Non-pigmented ciliary epithelial cell (primary cell): ENCODE results near the gene C7orf33.
"Not testable (repeated sequence)": the region's sequence is repeated elsewhere in the genome, so short reads cannot be mapped to it uniquely, and the experiment has no call there.

Experiments used
- DNase-seq: peaks from one replicate; pipeline ENCODE4 v3.0.0-alpha.2; 2010; ENCODE audit warnings: low read depth

The C7orf33 gene

DNA sequence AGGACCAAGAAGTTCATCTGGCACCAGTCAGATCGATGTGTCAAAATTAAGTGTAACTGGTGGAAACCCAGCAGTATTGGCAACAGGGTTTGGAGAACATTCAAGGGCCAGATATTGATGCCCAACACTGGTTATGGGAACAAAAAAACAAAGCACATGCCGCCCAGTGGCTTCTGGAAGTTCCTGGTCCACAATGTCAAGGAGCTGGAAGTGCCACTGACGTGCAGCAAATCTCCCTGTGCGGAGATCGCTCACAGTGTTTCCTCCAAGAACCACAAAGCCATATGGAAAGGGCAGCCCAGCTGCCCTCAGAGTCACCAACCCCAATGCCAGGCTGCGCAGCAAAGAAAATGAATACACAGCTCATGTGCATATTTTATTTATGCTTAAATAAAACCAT lies 10.1 kb upstream of the C7orf33 start:
- no peak for DNase-seq

DNA sequence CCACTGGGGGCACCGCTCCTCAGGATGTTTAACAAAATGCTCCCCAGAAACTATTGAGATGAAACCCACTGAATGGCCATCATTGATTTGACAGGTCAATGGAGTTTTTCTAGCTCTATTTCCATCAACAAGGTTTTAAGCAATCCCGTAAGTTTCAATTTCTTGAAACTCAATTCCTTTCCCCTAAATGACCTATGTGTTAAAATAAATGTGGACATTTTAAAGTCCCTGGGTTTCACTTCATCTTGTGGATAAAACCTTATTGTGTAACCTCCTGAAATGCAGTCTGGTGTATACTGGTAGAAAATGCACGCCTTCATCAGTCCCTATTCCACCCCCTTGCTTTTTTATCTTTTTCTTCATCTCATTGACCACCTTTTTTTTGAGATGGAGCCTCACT lies 8.9 kb upstream of the C7orf33 start:
- DNase-seq: no peak

DNA sequence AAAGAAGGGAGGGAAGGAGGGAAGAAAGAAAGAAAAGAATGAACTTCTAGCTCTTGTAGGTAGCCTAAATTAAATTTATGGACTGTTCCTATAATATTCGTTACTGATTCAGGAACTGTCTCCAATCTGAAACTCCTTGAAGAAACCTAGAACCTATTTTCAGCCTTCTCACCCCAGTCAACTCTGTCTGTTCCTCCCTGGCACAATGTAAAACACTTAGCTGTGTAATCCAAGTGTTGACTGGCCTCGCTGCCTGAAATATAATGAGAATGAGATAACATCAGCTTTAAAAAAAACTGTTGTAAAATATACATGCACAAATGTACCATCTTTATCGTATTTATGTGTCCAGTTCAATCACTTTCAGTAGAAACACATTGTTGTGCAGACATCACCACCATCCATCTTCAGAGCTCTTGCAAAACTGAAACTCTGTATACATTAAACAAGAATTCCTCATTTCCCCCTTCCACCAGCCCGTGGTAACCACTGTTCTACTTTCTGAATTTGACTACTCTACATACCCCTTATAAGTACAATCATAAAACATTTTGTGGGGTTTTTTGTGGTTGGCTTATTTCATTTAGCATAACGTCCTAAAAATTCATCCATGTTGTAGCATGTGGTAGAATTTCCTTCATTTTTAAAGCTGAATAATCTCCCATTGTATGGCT lies 6.3 kb upstream of the C7orf33 start:
- no peak for DNase-seq

DNA sequence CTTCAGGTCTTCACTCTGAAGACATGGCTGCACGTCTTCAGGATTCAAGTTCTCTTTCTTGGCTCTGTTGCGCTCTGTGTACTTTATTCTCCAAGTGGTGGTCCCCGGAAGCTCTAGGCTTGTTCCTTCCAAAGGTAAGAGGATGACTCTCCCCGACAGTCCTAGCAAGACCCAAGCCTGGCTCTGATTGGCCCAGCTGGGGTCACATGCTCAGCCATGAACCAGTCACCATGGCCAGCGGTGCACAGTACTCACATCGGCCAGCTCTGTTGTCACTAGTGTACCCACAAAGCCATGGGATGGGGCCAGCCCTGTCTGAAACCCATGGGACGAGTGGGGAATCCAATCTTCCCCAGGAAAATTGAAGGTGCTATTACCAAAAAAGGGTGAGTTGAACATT lies 5.2 kb upstream of the C7orf33 start:
- no peak for DNase-seq

DNA sequence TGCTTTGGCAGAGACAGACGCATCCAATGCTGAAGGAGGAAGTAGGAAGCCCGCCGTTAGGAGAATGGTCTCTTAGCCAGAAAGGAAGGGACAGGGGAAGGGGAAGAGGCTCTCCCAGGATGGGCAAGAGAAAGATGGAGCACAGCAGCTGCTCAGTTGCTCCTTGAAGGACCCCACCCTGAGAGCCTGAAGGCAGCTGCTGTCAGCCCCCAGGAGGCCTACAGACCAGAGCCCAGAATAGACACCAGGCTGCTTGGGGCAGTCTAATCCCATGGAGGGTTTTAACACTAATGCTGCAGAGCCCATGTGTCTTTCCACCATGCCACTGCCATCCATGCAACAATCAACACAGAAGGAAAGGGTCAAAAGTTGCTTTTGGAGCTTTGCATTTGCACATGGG lies 3.5 kb upstream of the C7orf33 start:
- no peak for DNase-seq

DNA sequence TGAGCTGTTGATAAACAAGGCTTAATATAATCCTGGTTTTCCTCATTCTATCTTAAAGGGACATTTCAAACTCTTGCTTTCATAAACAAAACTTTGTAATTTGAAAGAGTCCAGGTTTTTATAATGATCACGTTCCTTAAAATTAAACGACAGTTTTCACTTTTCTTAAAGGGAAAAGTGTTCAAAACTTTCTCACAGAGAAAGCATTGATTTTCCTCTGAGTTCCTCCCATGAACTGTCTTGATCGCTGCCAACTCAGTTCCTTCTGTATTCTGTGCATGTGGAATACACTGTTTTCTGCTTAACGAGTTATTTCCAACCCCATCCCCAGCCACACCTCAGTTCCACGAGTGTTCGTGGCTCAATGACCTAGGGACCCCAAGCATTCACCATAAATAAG lies 2.4 kb upstream of the C7orf33 start:
- no peak for DNase-seq

DNA sequence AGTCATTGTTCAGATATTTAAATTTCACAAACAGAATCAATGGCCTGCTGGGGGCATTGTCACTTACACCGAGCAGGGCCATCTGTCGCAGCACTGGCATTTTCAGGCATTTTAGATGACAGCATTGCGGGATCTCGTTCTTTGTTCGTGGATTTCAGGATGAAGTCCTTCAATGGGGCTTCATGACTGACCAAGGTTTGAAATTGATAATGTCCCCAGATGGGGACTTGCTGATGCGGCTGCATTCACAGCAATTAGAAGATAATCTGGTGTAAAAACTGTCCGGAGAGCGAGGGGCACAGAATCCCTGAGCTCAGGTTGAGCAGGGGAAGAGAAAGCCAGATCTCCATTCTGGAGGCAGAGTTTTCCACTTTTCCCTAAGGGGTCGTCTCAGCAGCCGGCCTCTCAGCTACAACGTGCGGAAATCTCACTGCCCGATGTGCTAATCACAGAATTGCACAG lies 1.9 kb upstream of the C7orf33 start:
- no peak for DNase-seq

DNA sequence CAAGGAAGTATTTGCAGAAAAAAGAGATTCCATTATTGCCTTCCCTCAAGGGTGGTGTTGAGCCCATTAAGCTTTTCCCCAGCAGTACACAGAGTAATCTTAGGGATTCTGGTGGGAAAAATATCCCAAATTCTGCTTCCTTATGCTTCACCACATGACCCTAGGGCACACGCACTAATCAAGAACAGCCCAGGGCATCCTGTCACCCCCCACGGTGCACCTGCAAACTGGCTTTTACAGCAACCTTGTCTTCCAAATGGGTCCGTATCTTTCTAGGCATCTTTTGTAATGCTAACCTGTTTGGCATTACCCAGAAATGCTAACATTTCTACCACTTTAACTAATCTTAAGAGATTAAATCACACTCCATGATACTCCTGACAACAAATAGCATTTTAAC lies 926 bp upstream of the C7orf33 start:
- no peak for DNase-seq

DNA sequence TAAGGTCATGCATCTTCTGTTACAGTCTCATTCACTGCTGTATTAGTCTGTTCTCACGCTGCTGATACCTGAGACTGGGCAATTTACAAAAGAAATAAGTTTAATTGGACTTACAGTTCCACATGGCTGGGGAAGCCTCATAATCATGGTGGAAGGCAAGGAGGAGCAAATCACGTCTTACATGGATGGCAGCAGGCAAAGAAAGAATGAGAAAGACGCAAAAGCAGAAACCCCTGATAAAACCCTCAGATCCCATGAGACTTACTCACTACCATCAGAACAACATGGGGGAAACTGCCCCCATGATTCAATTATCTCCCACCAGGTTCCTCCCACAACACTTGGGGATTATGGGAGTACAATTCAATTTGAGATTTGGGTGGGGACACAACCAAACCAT lies 5.8 kb downstream of the C7orf33 start:
- DNase-seq: not testable (repeated sequence)

DNA sequence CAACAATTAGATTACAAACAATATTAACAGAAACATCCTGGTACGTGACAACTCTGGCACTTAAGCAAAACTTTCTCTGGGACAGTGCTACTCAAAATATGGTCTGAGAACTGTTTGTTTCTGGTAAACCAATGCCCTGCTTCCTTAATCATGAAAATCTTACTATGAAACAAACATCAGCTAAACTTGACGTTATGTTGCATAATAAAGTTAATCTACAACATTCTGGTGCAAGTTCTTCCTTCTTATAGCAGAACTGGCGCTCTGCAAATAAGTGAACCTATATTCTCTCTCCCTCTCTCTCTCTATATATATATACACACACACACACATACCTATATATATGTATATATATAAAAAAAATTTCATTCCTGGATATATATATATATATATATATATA lies 7.8 kb downstream of the C7orf33 start:
- no peak for DNase-seq

DNA sequence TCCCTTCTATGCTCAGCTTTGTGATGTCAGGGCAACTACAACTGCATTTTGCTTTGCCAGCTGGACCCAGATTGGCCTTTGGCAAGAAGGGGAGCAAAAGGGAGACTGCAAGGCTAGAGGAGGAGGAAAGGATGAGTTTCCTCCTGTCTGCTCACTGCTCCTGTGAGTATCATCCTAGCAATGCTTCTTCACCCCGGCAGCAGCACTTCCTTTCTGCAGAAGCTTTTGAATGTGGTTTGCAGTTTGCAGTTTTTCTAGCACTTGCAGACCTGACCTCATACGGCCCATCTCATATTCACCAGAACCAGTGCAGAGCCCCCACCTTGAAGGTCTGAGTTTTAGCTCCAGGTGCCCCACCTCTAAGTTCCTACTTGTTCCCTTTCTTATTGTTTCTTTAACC lies 14.8 kb downstream of the C7orf33 start:
- DNase-seq: no peak

DNA sequence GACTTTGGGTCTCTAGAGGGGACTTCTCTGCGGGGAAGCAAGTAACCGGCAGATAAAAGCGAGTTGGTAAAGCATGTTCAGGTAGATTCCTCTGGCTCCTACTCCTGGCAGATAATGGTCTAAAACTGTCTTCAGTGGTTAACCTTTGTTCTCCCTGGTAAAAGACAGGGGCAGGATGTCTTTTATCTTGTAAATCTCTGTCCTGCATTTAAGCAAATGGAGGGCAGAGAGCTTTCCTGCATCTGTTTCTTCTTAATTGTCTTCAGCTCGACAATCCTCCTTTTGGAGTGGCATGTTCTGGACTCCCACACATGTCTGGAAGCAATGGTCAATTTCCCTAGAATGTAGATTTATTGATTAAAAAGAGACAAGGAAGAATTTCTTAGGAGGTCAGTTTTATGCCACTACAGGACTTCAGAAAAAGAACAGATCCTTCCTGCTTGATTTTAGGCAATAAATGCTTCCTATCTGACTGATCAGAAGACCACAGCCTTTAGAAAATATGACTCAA lies 16.6 kb downstream of the C7orf33 start:
- DNase-seq: no peak

DNA sequence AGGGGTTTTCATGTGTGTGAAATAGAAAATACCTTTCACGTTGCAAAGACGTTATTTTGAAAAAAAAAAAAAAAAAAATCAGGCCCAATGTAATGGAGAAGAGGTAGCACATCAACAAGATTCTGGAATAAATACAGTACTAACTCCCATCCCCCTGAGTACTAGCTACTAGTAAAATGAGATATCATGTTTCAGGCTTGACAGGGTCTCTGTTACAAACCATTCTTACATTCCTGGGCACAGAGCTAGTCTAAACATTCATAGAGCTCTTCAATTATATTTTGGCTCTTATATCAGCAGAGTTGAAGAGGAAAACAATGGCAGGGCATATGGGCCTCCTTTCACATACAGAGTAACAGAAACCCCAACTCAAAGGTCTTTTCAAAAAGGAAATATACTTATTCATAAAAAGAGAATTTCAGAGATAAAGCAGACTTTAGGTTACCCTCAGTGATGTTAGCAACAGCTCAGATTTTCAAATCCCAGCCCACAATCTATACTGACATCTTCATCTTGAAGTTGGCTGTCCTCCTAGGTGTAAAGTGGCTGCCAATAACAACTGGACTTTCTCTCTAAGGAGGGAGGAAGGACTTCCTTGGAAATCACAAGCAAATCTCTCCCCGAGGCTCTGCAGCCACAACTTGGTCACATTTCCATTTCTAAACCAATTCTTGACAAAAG lies 18.6 kb downstream of the C7orf33 start:
- DNase-seq: no peak

DNA sequence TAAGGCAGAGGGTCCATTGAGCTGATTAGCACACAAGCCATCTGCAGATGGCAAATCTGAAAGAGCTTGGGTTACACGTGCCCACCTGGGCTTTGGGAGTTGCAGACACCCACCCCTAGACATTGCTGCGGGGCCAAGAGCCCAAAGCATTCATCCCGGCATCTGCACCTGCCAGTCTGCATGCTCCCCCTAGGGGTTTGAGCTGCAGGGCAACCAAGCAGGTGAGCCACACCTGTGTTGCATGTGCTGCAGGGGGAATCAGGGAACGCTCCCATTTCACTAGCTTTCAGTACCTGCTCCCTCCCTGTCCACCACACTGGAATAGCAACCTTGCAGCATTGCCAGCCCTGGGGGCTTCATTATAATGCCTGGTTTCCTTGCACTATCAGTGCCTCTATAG lies 21.1 kb downstream of the C7orf33 start:
- no peak for DNase-seq

DNA sequence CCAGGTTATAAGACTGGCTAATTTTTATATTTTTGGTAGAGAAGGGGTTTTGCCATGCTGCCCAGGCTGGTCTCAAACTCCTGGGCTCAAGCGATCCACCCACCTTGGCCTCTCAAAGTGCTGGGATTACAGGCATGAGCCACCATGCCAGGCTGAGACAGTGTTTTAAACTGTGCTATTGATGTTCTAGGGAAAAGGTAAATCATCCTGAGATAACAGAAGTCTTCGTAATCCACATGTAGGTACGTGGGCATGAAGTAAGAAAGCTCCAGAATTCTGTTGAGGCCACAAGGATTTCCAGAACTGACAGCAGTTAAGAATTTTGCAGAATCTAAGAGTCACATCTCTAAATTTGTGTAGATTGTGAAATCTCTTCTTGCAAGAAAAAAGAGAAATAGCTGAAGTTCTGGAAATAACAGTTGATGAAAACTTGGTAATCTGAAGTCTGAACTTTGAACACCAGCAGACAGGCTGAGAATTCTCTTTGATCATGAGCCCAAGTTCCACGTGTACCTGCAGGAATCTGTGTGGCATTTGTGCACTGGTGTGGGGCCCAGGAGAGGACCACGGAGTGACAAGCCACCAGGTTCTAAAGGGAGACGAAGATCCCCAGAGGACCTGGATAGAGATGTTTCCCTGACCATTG lies 24.6 kb downstream of the C7orf33 start:
- DNase-seq: no peak

DNA sequence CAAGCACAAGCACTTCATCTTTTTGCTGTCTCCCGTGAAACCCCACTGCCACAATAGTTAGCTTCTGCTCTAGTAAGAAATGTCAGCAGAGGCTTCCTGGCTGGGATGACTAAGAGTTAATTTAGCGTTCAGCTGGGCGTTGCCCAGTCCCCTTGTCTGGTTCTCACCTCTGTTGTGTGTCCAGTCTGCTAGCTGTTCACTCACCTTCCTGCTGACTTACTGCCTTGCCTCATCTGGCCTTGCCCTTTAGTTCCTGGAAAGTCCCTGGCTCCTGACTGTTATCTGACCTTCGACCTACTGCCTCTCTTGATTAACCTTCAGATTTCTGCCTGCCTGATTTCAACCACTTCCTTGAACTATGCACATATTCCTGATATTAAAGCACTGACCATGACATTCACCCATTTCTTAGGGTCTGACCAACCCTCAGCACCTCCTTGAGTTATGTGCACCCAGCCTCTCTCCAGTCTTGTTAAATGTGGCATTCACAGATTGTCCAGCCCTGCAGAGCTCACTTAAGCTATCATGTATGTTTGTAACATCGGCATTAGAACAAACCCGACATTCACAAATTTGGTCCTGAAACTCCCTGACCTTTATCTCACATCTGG lies 30.3 kb downstream of the C7orf33 start:
- DNase-seq: no peak

DNA sequence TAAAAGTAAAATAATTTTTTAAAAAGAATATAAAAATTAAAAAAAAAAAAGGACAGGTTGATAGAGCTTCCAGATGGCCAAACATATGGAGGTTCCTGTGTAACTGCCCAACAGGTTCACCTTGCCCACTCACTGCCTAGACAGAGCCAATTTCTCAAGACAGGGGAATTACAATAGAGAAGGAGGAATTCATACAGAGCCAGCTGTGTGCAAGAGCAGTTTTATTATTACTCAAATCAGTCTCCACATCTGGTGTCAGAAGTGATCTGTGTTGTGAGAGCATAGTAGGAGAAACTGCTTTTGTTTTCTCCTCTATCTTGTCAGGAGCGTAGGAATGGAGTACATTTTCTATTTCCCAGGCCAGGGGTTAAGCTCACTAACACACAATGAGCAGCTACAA lies 31.0 kb downstream of the C7orf33 start:
- no peak for DNase-seq

DNA sequence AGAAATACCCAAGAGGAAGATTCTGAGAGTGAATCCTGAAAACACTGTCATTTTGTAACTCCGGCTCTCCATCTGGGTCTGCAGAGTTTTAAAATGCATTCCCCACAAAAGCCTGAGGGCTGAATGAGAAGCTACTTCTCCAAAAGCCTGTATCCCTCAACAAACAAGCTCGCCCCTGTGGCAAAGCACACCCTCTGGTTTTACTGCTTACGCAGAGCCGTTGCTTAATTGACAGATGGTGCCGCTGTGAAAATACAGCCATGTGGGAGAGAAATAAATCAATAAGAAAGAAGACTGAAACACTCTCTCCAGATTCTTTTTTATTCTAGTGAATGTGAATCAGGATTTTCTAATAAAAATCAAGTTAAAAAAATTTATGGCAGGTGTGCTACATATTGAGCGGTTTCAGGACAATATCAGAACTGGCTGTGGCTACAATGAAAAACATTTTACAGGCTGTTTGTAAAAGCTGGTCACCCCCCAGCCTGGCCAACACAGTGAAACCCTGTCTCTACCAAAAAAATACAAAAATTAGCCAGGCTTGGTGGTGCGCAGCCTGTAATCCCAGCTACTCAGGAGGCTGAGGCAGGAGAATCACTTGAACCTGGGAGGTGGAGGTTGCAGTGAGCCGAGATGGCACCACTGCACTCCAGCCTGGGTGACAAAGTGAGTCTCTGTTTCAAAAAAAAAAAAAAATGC lies 32.5 kb downstream of the C7orf33 start:
- no peak for DNase-seq

DNA sequence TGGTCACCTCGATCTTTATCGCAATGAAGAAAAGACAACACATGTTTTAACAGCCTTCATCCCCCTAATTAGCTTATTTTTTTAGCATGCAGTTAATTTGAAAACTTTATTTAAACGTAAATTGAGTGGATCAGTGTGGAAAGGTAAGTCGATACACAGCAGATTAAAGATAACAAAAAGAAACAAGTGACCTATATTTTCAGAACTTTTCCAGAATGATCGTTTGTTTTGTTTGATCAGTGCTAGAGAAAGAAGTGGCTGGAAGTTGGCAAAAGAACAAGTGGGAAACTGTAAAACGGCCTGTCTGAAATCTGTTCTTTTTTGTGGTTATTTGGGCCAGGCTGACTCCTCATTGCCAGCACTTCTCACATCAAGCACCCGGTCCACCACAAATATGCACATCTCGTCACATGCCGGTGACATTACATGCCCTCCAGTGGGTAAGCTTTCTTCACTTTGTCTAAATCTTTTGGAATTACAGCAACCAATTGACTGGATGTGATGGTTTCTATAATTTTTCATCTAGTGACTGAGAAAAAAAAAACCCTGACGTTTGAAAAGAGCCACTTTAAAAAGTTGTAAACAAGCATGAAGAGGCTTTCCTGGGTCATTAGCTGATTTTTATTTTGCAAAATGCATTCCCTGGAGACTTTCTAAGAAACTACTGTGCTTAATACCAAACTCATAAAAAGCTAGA lies 33.2 kb downstream of the C7orf33 start:
- peak; percentile 13 for DNase-seq

DNA sequence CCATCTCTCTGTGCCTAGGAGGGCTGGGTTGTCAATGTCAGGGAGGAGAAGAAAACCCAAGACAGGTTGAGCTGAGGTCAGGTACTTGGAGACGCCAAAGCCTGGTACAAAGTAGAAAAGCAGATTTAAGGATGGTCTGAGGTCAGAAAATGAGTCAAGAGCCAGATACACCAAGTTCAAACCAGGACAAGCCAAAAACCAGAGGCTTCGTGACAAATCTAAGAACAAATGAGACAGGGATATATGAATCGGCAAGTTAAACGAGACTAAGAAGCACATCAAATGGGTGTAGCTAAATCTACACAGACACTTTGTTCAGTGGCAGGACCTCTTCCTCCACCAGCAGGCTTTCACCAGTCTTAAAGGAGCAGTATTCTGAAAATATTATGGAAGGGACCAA lies 34.2 kb downstream of the C7orf33 start:
- DNase-seq: no peak

DNA sequence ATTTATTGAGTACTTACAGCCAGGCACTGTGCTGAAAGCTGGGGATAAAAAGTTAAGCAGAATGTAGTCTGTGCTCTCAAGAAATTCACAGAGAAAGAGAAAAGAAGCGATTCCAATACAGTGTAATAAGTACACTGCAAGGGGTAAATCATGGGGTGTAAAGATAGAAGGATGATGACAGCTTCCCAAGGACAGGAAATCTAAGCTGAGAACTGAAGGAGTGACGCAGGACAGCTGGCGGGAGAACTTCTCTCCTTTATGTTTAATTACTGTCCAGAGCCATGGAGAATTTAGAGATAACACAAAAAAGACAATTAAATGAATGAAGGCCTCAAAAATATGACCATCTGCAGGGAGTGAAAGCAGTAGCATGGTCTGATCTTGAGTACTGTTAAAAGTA lies 34.8 kb downstream of the C7orf33 start:
- DNase-seq: no peak

DNA sequence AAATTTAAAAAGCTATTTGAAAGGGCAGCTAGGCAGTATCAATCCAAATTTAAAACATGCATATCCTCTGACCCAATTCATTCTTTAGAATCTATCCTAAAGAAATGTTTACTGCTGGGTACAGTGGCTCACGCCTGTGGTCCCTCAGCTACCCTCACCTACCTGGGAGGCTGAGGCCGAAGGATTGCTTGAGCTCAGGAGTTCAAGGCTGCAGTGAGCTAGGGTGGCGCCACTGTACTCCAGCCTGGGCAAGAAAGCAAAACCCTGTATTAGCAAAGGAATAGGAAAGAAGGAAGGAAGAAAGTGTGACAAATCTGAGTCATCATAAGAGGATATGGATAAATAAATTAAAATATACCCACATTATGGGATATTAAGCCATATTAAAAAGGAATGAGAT lies 36.3 kb downstream of the C7orf33 start:
- DNase-seq: no peak
